Liver (tissue), 9 donors: ENCODE measurements around the gene ELF2. TPM values are rescaled to one million over a fixed set of nuclear protein-coding genes. Genes with fewer than 3 reads are reported as not detected.
"Not testable (repeated sequence)": the region's sequence is repeated elsewhere in the genome, so short reads cannot be mapped to it uniquely, and the experiment has no call there.

Experiments used
- DNase-seq: peaks from one replicate; pipeline ENCODE4 v3.0.0-alpha.2; 2017; ENCODE audit warnings: low spot score
- H3K27ac ChIP-seq, 2 donors: one replicate each; pipeline ENCODE4 v1.7.0; 2013; ENCODE audit warnings: inconsistent platforms in 2 of 2, low read length in 2 of 2, control low read depth in 1 of 2, low read depth in 1 of 2, mild to moderate bottlenecking in 1 of 2
- H3K27me3 ChIP-seq, 4 donors: one replicate each; pipeline versions ENCODE4 v1.6.1 to v1.7.0; 2013; ENCODE audit warnings: low read length in 3 of 4, inconsistent platforms in 1 of 4, mild to moderate bottlenecking in 1 of 4, moderate library complexity in 1 of 4; ENCODE audit not compliant: control insufficient read depth in 4 of 4, insufficient read depth in 4 of 4
- H3K36me3 ChIP-seq, 4 donors: one replicate each; pipeline versions ENCODE4 v1.6.1 to v1.7.0; 2013; ENCODE audit warnings: low read length in 3 of 4, mild to moderate bottlenecking in 3 of 4, low read depth in 1 of 4, moderate library complexity in 1 of 4; ENCODE audit not compliant: control insufficient read depth in 4 of 4, insufficient read depth in 3 of 4
- H3K4me1 ChIP-seq, 4 donors: one replicate each; pipeline versions ENCODE4 v1.6.1 to v1.7.0; 2013; ENCODE audit warnings: low read length in 3 of 4, mild to moderate bottlenecking in 3 of 4, moderate library complexity in 1 of 4; ENCODE audit not compliant: control insufficient read depth in 4 of 4, insufficient read depth in 4 of 4
- H3K4me3 ChIP-seq, 3 donors: one replicate each; pipeline versions ENCODE4 v1.6.1 to v1.7.0; 2013; ENCODE audit warnings: low read length in 3 of 3, control low read depth in 1 of 3, low read depth in 1 of 3, mild to moderate bottlenecking in 1 of 3
- H3K9ac ChIP-seq, 2 donors: one replicate each; pipeline ENCODE4 v1.7.0; 2013; ENCODE audit warnings: low read length in 2 of 2, mild to moderate bottlenecking in 2 of 2, moderate library complexity in 2 of 2, control low read depth in 1 of 2, low read depth in 1 of 2
- H3K9me3 ChIP-seq, 4 donors: one replicate each; pipeline versions ENCODE4 v1.6.1 to v1.7.0; 2013; ENCODE audit warnings: low read length in 3 of 4; ENCODE audit not compliant: control insufficient read depth in 4 of 4
- ATF3 ChIP-seq: IDR thresholded peaks from 2 replicates; pipeline ENCODE4 v1.6.1; 2016; ENCODE audit warnings: antibody characterized with exemption
- CTCF ChIP-seq: fragments of 150-350 bp; IDR thresholded peaks from 2 replicates; pipeline ENCODE4 v1.5.1; 2017; ENCODE audit warnings: improper control_type of control experiment, low read depth, low read length; ENCODE audit not compliant: missing input control
- EGR1 ChIP-seq, 2 donors: IDR thresholded peaks; 2 replicates each; pipeline ENCODE4 v1.6.1; 2016 to 2018; ENCODE audit warnings: antibody characterized with exemption in 2 of 2, low read depth in 2 of 2
- FOXA1 ChIP-seq: IDR thresholded peaks from 2 replicates; pipeline ENCODE4 v1.6.1; 2016; ENCODE audit warnings: antibody characterized with exemption
- FOXA2 ChIP-seq: IDR thresholded peaks from 2 replicates; pipeline ENCODE4 v1.6.1; 2016; ENCODE audit warnings: antibody characterized with exemption
- GABPA ChIP-seq, 2 donors: IDR thresholded peaks in 1 of 2; conservative IDR thresholded peaks in 1 of 2; 2 replicates each; pipeline ENCODE4 v1.6.1; 2016; ENCODE audit warnings: antibody characterized with exemption in 2 of 2, mild to moderate bottlenecking in 1 of 2, moderate library complexity in 1 of 2
- HNF4A ChIP-seq, 2 donors: conservative IDR thresholded peaks; 2 replicates each; pipeline ENCODE4 v1.6.1; 2016; ENCODE audit warnings: antibody characterized with exemption in 2 of 2, mild to moderate bottlenecking in 2 of 2
- HNF4G ChIP-seq: IDR thresholded peaks from 2 replicates; pipeline ENCODE4 v1.6.1; 2016; ENCODE audit warnings: antibody characterized with exemption
- JUND ChIP-seq, 2 donors: IDR thresholded peaks; 2 replicates each; pipeline ENCODE4 v1.6.1; 2016; ENCODE audit warnings: antibody characterized with exemption in 2 of 2
- MAX ChIP-seq: IDR thresholded peaks from 2 replicates; pipeline ENCODE4 v1.6.1; 2016; ENCODE audit warnings: antibody characterized with exemption
- NR2F2 ChIP-seq: IDR thresholded peaks from 2 replicates; pipeline ENCODE4 v1.6.1; 2016; ENCODE audit warnings: antibody characterized with exemption
- RAD21 ChIP-seq, 2 donors: IDR thresholded peaks; 2 replicates each; pipeline ENCODE4 v1.6.1; 2016; ENCODE audit warnings: antibody characterized with exemption in 2 of 2, mild to moderate bottlenecking in 2 of 2
- REST ChIP-seq: IDR thresholded peaks from 2 replicates; pipeline ENCODE4 v1.6.1; 2016; ENCODE audit warnings: antibody characterized with exemption, mild to moderate bottlenecking
- RXRA ChIP-seq, 2 donors: IDR thresholded peaks; 2 replicates each; pipeline ENCODE4 v1.6.1; 2017 to 2018; ENCODE audit warnings: antibody characterized with exemption in 2 of 2, mild to moderate bottlenecking in 1 of 2
- SP1 ChIP-seq: IDR thresholded peaks from 2 replicates; pipeline ENCODE4 v1.6.1; 2018; ENCODE audit warnings: antibody characterized with exemption, mild to moderate bottlenecking
- TAF1 ChIP-seq: conservative IDR thresholded peaks from 2 replicates; pipeline ENCODE4 v1.6.1; 2016; ENCODE audit warnings: antibody characterized with exemption, mild to moderate bottlenecking
- YY1 ChIP-seq: IDR thresholded peaks from 2 replicates; pipeline ENCODE4 v1.6.1; 2016; ENCODE audit warnings: antibody characterized with exemption, mild to moderate bottlenecking
- ZBTB33 ChIP-seq: IDR thresholded peaks from 2 replicates; pipeline ENCODE4 v1.6.1; 2016; ENCODE audit warnings: antibody characterized with exemption
- WGBS: extraction: QIAGEN DNeasy Blood & Tissue Kit; methylation state at CpG from one replicate; pipeline ENCODE4 v1.1.7; 2013; 5-methylcytosine and 5-hydroxymethylcytosine counted together
- polyA plus RNA-seq, 2 donors: library from polyadenylated mRNA; stranded (reverse) in 1 of 2; unstranded in 1 of 2; fragments of 200-250 nt in 1 of 2; fragments of >200 nt in 1 of 2; fragmentation: Nextera tagmentation in 1 of 2; extraction: Ambion mirVana in 1 of 2; gene quantifications; one replicate each; pipeline versions ENCODE4 v1.2.1 to v1.2.3, GENCODE V29; 2013 to 2015
- total RNA-seq, 2 donors: library from RNA; depleted of rRNA; stranded (reverse); fragments of >200 nt; gene quantifications; one replicate each; pipeline ENCODE4 v1.2.3, GENCODE V29; 2014
- donor health status: healthy.
- donor health status: healthy.
- donor health status: healthy.
- donor health status: healthy.
- donor health status: healthy.

ELF2 gene
- total and polyA plus RNA-seq, 4 donors: 8.1 to 35.3 (median 24.1) TPM

- no peaks in the 10 kb centered on the region for H3K9me3 ChIP-seq
- WGBS: 80% methylated on average over 1 of the region's 1 CpG
- H3K27ac ChIP-seq: no peak overlapping the region
- TF ChIP-seq EGR1 (IDR thresholded peaks at IDR 0.05; ENCODE audit: low read depth in 2 of 2) (no peak), YY1 (no peak), ATF3 (no peak), JUND (IDR thresholded peaks at IDR 0.05) (no peak), FOXA1 (no peak), ZBTB33 (no peak), NR2F2 (no peak), MAX (no peak)
- DNase-seq: no peak
- peaks cover 2 to 16% (median 7%) of the 10 kb centered on the region in 4 donors for H3K4me1 ChIP-seq
- no peaks in the 10 kb centered on the region for H3K27me3 ChIP-seq
- no peak overlapping the region for H3K4me3 ChIP-seq
- no peak overlapping the region for H3K9ac ChIP-seq
- H3K36me3 ChIP-seq: no peaks in the 10 kb centered on the region
Observed at GRCh38 chr4:139164731-139165130, 12.3 kb downstream of the ELF2 start.

GRCh38 chr4:139163806-139164206, 13.2 kb downstream of the ELF2 start:
- Histone ChIP-seq H3K9ac (no peak overlapping the region), H3K27me3 (no peaks in the 10 kb centered on the region), H3K36me3 (no peaks in the 10 kb centered on the region), H3K27ac (no peak overlapping the region), H3K9me3 (no peaks in the 10 kb centered on the region), H3K4me3 (no peak overlapping the region), H3K4me1 (peaks cover 2 to 16% (median 7%) of the 10 kb centered on the region in 4 donors)
- 96% methylated on average over 2 of the region's 2 CpGs for WGBS
- no peak for DNase-seq
- TF ChIP-seq SP1: no peak
- TF ChIP-seq FOXA1: no peak
- no peak for TF ChIP-seq EGR1 (IDR thresholded peaks at IDR 0.05; ENCODE audit: low read depth in 2 of 2)
- no peak for TF ChIP-seq HNF4G
- TF ChIP-seq CTCF: no peak
- no peak for TF ChIP-seq HNF4A (conservative IDR thresholded peaks at IDR 0.05)
- no peak for TF ChIP-seq RAD21 (IDR thresholded peaks at IDR 0.05)
- no peak for TF ChIP-seq JUND (IDR thresholded peaks at IDR 0.05)
- TF ChIP-seq YY1: no peak
- no peak for TF ChIP-seq FOXA2
- no peak for TF ChIP-seq ATF3
- no peak for TF ChIP-seq MAX
- TF ChIP-seq RXRA (IDR thresholded peaks at IDR 0.05): no peak
- no peak for TF ChIP-seq GABPA (IDR thresholded peaks at IDR 0.05 in 1 of 2, conservative IDR thresholded peaks at IDR 0.05 in 1 of 2)
- TF ChIP-seq ZBTB33: no peak
- no peak for TF ChIP-seq NR2F2
- TF ChIP-seq REST: no peak
- TF ChIP-seq TAF1: no peak

- not testable (repeated sequence) for H3K9me3 ChIP-seq, H3K4me1 ChIP-seq, H3K4me3 ChIP-seq, H3K36me3 ChIP-seq, H3K27me3 ChIP-seq, DNase-seq, H3K27ac ChIP-seq, H3K9ac ChIP-seq
- WGBS: 92% methylated on average over 9 of the region's 9 CpGs
Observed at GRCh38 chr4:139157977-139158376, 19.0 kb downstream of the ELF2 start.
